SK-N-SH treated with all-trans-retinoic acid at 6 μM for 48 hours (cell line): ENCODE results near the gene DPP6.

Experiments
- ATAC-seq: fragments of 200-7000 bp; cut with Tn5 transposase; 3 replicates; pipeline ENCODE4 v1.9.1; 2020; ENCODE audit warnings: mild to moderate bottlenecking, moderate library complexity
- CREB5 ChIP-seq: fragments of 250-450 bp; sonication (Bioruptor Pico); IDR thresholded peaks from 2 replicates; pipeline ENCODE4 v1.5.1; 2020; ENCODE audit warnings: low read depth, mild to moderate bottlenecking, moderate library complexity
- CSDC2 ChIP-seq: fragments of 250-450 bp; sonication (Bioruptor Pico); IDR thresholded peaks from 2 replicates; pipeline ENCODE4 v1.5.0; 2020; ENCODE audit warnings: mild to moderate bottlenecking, moderate library complexity
- CSRNP3 ChIP-seq: fragments of 250-450 bp; sonication (Bioruptor Pico); IDR thresholded peaks from 2 replicates; pipeline ENCODE4 v1.5.1; 2021; ENCODE audit warnings: mild to moderate bottlenecking, moderate library complexity
- ESRRG ChIP-seq: fragments of 250-450 bp; sonication (Bioruptor Pico); IDR thresholded peaks from 2 replicates; pipeline ENCODE4 v1.6.1; 2021; ENCODE audit warnings: mild to moderate bottlenecking
- GLIS3 ChIP-seq: fragments of 250-450 bp; sonication (Bioruptor Pico); IDR thresholded peaks from 2 replicates; pipeline ENCODE4 v1.5.0; 2020; ENCODE audit warnings: mild to moderate bottlenecking, moderate library complexity
- ISL1 ChIP-seq: fragments of 250-450 bp; sonication (Bioruptor Pico); IDR thresholded peaks from 2 replicates; pipeline ENCODE4 v2.1.2; 2022; ENCODE audit warnings: mild to moderate bottlenecking, moderate library complexity
- OSR1 ChIP-seq: fragments of 250-450 bp; sonication (Bioruptor Pico); IDR thresholded peaks from 2 replicates; pipeline ENCODE4 v1.8.0; 2022; ENCODE audit warnings: moderate library complexity, mild to moderate bottlenecking, inconsistent platforms
- POU6F1 ChIP-seq: fragments of 250-450 bp; sonication (Bioruptor Pico); IDR thresholded peaks from 2 replicates; pipeline ENCODE4 v1.8.0; 2021; ENCODE audit warnings: low read depth, mild to moderate bottlenecking, moderate library complexity, borderline replicate concordance
- PPARA ChIP-seq: fragments of 250-450 bp; sonication (Bioruptor Pico); IDR thresholded peaks from 2 replicates; pipeline ENCODE4 v1.5.0; 2020; ENCODE audit warnings: mild to moderate bottlenecking, borderline replicate concordance
- RARB ChIP-seq: fragments of 250-450 bp; sonication (Bioruptor Pico); IDR thresholded peaks from 2 replicates; pipeline ENCODE4 v1.8.0; 2021; ENCODE audit warnings: mild to moderate bottlenecking, moderate library complexity
- SNAI2 ChIP-seq: fragments of 250-450 bp; sonication (Bioruptor Pico); IDR thresholded peaks from 2 replicates; pipeline ENCODE4 v1.5.0; 2020; ENCODE audit warnings: mild to moderate bottlenecking, moderate library complexity
- TCF4 ChIP-seq: fragments of 250-450 bp; sonication (Bioruptor Pico); IDR thresholded peaks from 2 replicates; pipeline ENCODE4 v1.8.0; 2021; ENCODE audit warnings: mild to moderate bottlenecking, moderate library complexity, borderline replicate concordance
- TOX ChIP-seq: fragments of 250-450 bp; sonication (Bioruptor Pico); IDR thresholded peaks from 2 replicates; pipeline ENCODE4 v1.8.0; 2021; ENCODE audit warnings: mild to moderate bottlenecking, moderate library complexity, borderline replicate concordance
- TSHZ2 ChIP-seq: fragments of 250-450 bp; sonication (Bioruptor Pico); IDR thresholded peaks from 2 replicates; pipeline ENCODE4 v1.5.0; 2020; ENCODE audit warnings: mild to moderate bottlenecking, moderate library complexity
- ZC3H10 ChIP-seq: fragments of 250-450 bp; sonication (Bioruptor Pico); IDR thresholded peaks from 2 replicates; pipeline ENCODE4 v1.5.1; 2021; ENCODE audit warnings: mild to moderate bottlenecking, moderate library complexity
- ZFP30 ChIP-seq: fragments of 450-650 bp; formaldehyde crosslinking; IDR thresholded peaks from 2 replicates; pipeline ENCODE4 v1.5.0; 2022; ENCODE audit warnings: mild to moderate bottlenecking, moderate library complexity
- ZNF565 ChIP-seq: fragments of 450-650 bp; formaldehyde crosslinking; conservative IDR thresholded peaks from 2 replicates; pipeline ENCODE4 v1.5.0; 2020; ENCODE audit warnings: low read depth, mild to moderate bottlenecking, moderate library complexity
- ZNF70 ChIP-seq: fragments of 450-650 bp; formaldehyde crosslinking; IDR thresholded peaks from 2 replicates; pipeline ENCODE4 v1.5.0; 2020; ENCODE audit warnings: mild to moderate bottlenecking, moderate library complexity
- ZNF8 ChIP-seq: fragments of 450-650 bp; formaldehyde crosslinking; IDR thresholded peaks from 2 replicates; pipeline ENCODE4 v1.5.0; 2020; ENCODE audit warnings: mild to moderate bottlenecking, moderate library complexity
- TF ChIP-seq, protein P1 (sequence below): fragments of 250-450 bp; sonication (Bioruptor Pico); IDR thresholded peaks from 2 replicates; pipeline ENCODE4 v1.8.0; 2020; ENCODE audit warnings: mild to moderate bottlenecking, moderate library complexity, borderline replicate concordance

The DPP6 gene

GRCh38 chr7:154853727-154854095, 801.5 kb downstream of the DPP6 start (continued):
- no peak for TF ChIP-seq TOX
- no peak for TF ChIP-seq ZC3H10 (CRISPR knock-in tag)
- no peak for TF ChIP-seq OSR1 (CRISPR knock-in tag)
- no peak for TF ChIP-seq POU6F1
- TF ChIP-seq, all 23 proteins: peak for 0

GRCh38 chr7:154854836-154855235, 802.6 kb downstream of the DPP6 start:
- ATAC-seq, result no peak

GRCh38 chr7:154855366-154855765, 803.2 kb downstream of the DPP6 start:
- TF ChIP-seq PPARA (CRISPR knock-in tag) (no peak), TCF4 (CRISPR knock-in tag) (no peak), ZNF70 (CRISPR knock-in tag) (no peak), SNAI2 (no peak), ZC3H10 (CRISPR knock-in tag) (no peak), POU6F1 (no peak), OSR1 (CRISPR knock-in tag) (no peak), GLIS3 (CRISPR knock-in tag) (no peak), ZNF8 (CRISPR knock-in tag) (no peak), CSDC2 (CRISPR knock-in tag) (no peak), ESRRG (no peak), RARB (CRISPR knock-in tag) (no peak), CSRNP3 (no peak), ISL1 (CRISPR knock-in tag) (no peak), ZNF565 (no peak), CREB5 (CRISPR knock-in tag) (no peak)
- TF ChIP-seq, protein P1, sequence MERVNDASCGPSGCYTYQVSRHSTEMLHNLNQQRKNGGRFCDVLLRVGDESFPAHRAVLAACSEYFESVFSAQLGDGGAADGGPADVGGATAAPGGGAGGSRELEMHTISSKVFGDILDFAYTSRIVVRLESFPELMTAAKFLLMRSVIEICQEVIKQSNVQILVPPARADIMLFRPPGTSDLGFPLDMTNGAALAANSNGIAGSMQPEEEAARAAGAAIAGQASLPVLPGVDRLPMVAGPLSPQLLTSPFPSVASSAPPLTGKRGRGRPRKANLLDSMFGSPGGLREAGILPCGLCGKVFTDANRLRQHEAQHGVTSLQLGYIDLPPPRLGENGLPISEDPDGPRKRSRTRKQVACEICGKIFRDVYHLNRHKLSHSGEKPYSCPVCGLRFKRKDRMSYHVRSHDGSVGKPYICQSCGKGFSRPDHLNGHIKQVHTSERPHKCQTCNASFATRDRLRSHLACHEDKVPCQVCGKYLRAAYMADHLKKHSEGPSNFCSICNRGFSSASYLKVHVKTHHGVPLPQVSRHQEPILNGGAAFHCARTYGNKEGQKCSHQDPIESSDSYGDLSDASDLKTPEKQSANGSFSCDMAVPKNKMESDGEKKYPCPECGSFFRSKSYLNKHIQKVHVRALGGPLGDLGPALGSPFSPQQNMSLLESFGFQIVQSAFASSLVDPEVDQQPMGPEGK, result no peak
- ATAC-seq, result no peak

More at GRCh38 chr7:154854836-154855235, 802.6 kb downstream of the DPP6 start:
- TF ChIP-seq ZFP30, result no peak
- TF ChIP-seq GLIS3 (CRISPR knock-in tag), result no peak
- TF ChIP-seq PPARA (CRISPR knock-in tag), result no peak
- TF ChIP-seq POU6F1, result no peak
- no peak for TF ChIP-seq SNAI2

- no peak for ATAC-seq
- TF ChIP-seq TOX (no peak), CREB5 (CRISPR knock-in tag) (no peak), ZNF565 (no peak), CSDC2 (CRISPR knock-in tag) (no peak), RARB (CRISPR knock-in tag) (no peak), TCF4 (CRISPR knock-in tag) (no peak), TSHZ2 (CRISPR knock-in tag) (no peak), POU6F1 (no peak)
These were observed 804.5 kb downstream of the DPP6 start for GRCh38 chr7:154856733-154857132.
